Neutrophil (primary cell): ENCODE measurements around the gene TBC1D25.

Experiments used
- H3K27ac ChIP-seq: fragments of 200-600 bp; sonication (generic); 2 replicates; pipeline ENCODE4 v1.5.1; 2016; ENCODE audit warnings: mild to moderate bottlenecking, moderate library complexity
- H3K27me3 ChIP-seq: fragments of 200-600 bp; sonication (generic); 2 replicates; pipeline ENCODE4 v1.6.0; 2016; ENCODE audit warnings: mild to moderate bottlenecking
- H3K36me3 ChIP-seq: fragments of 200-600 bp; sonication (generic); 2 replicates; pipeline ENCODE4 v1.5.1; 2017
- H3K4me1 ChIP-seq, 2 experiments: fragments of 200-600 bp in 1 of 2; sonication (generic) in 1 of 2; 1 replicate in 1 of 2; 2 replicates in 1 of 2; pipeline versions ENCODE4 v1.5.1 to v1.6.1; 2013 to 2016; ENCODE audit warnings: low read depth in 1 of 2, low read length in 1 of 2, mild to moderate bottlenecking in 1 of 2, moderate library complexity in 1 of 2; ENCODE audit not compliant: control insufficient read depth in 1 of 2, insufficient read depth in 1 of 2
- H3K4me3 ChIP-seq, 2 experiments: fragments of 200-600 bp in 1 of 2; sonication (generic) in 1 of 2; 1 replicate in 1 of 2; 2 replicates in 1 of 2; pipeline ENCODE4 v1.5.1; 2013 to 2016; ENCODE audit warnings: low read depth in 1 of 2, low read length in 1 of 2, mild to moderate bottlenecking in 1 of 2, moderate library complexity in 1 of 2
- H3K9me3 ChIP-seq: fragments of 200-600 bp; sonication (generic); 2 replicates; pipeline ENCODE4 v1.5.1; 2016
- CTCF ChIP-seq: fragments of 200-600 bp; sonication (generic); IDR thresholded peaks from 2 replicates; pipeline ENCODE4 v1.5.1; 2016; ENCODE audit warnings: antibody characterized with exemption

Gene TBC1D25

GRCh38 chrX:48493890-48494364, 45.6 kb upstream of the TBC1D25 start:
- Histone ChIP-seq H3K4me1 (no peaks in the 10 kb centered on the region), H3K27me3 (no peaks in the 10 kb centered on the region), H3K27ac (no peak overlapping the region), H3K9me3 (no peaks in the 10 kb centered on the region), H3K36me3 (no peaks in the 10 kb centered on the region), H3K4me3 (no peak overlapping the region)
- no peak for TF ChIP-seq CTCF

GRCh38 chrX:48496660-48497059, 42.9 kb upstream of the TBC1D25 start:
- H3K27ac ChIP-seq: no peak overlapping the region
- H3K9me3 ChIP-seq: no peaks in the 10 kb centered on the region
- H3K27me3 ChIP-seq: no peaks in the 10 kb centered on the region
- no peaks in the 10 kb centered on the region for H3K4me1 ChIP-seq
- no peak for TF ChIP-seq CTCF
- no peaks in the 10 kb centered on the region for H3K36me3 ChIP-seq
- H3K4me3 ChIP-seq: no peak overlapping the region

- no peaks in the 10 kb centered on the region for H3K9me3 ChIP-seq
- H3K27ac ChIP-seq: no peak overlapping the region
- H3K4me1 ChIP-seq: no peaks in the 10 kb centered on the region
- TF ChIP-seq CTCF: no peak
- no peak overlapping the region for H3K4me3 ChIP-seq
- H3K36me3 ChIP-seq: no peaks in the 10 kb centered on the region
- H3K27me3 ChIP-seq: no peaks in the 10 kb centered on the region
Measured at GRCh38 chrX:48497871-48498270, 41.6 kb upstream of the TBC1D25 start.

DNA sequence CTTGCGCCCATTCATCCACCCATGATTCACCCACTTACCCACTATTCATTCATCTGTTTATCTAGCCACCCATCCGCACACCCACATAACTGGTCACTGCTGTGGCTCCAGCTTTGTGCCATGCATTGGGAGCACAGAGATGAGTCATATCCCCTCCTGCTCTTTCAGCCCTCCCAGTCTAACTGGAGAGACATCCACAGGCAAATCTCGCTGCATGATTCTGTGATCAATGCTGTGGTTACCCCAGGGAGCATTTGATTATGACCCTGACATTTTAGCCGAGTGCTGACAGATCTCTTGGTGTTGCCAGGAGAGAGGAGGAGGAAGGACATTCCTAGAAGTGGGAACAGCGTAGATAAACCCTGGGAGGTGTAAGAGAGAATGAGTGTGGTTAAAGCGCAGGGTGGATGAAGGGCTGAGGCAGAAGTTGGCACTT, 41.1 kb upstream of the TBC1D25 start:
- H3K4me1 ChIP-seq: no peaks in the 10 kb centered on the region
- H3K4me3 ChIP-seq: no peak overlapping the region
- H3K27me3 ChIP-seq: no peaks in the 10 kb centered on the region
- H3K27ac ChIP-seq: no peak overlapping the region
- no peak for TF ChIP-seq CTCF
- no peaks in the 10 kb centered on the region for H3K36me3 ChIP-seq
- H3K9me3 ChIP-seq: no peaks in the 10 kb centered on the region

- H3K4me1 ChIP-seq: peaks cover 2% of the 10 kb centered on the region in 2 experiments
- H3K4me3 ChIP-seq: no peak overlapping the region
- no peak for TF ChIP-seq CTCF
- no peaks in the 10 kb centered on the region for H3K9me3 ChIP-seq
- no peak overlapping the region for H3K27ac ChIP-seq
- no peaks in the 10 kb centered on the region for H3K36me3 ChIP-seq
- no peaks in the 10 kb centered on the region for H3K27me3 ChIP-seq
Measured at GRCh38 chrX:48504261-48504660, 35.3 kb upstream of the TBC1D25 start.

DNA sequence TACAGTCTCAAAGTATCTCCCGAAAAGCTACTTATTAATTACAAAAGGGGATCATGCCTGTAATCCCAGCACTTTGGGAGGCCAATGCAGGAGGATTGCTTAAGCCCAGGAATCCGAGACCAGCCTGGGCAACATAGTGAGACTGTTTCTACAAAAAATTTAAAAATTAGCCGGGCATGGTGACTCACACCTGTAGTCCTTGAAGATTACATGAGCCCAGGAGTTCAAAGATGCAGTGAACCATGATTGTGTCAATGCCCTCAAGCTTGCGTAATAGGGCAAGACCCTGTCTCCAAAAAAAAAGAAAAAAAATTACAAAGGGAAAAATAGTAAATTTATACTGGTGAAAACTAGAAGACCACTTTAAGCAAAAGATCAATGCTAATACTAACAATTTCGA, 34.0 kb upstream of the TBC1D25 start:
- Histone ChIP-seq H3K36me3 (no peaks in the 10 kb centered on the region), H3K27me3 (no peaks in the 10 kb centered on the region), H3K9me3 (no peaks in the 10 kb centered on the region), H3K27ac (no peak overlapping the region), H3K4me1 (peaks cover 6 to 7% of the 10 kb centered on the region in 2 experiments), H3K4me3 (no peak overlapping the region)
- no peak for TF ChIP-seq CTCF
